Measurements from ENCODE around the gene EXOC4.
A peak's percentile ranks its signal among the peaks of the same experiment; 100 is the strongest.
"Not testable (repeated sequence)": the region's sequence is repeated elsewhere in the genome, so short reads cannot be mapped to it uniquely, and the experiment has no call there.

EXOC4 gene

GRCh38 chr7:133770863-133771492, 518.1 kb downstream of the EXOC4 start:
- no peak for DNase-seq

- DNase-seq, result peak; percentile 79
Observed at GRCh38 chr7:133771788-133772419, 519.0 kb downstream of the EXOC4 start.

- no peak for DNase-seq
Observed at GRCh38 chr7:133773601-133774000, 520.7 kb downstream of the EXOC4 start.

- no peak for DNase-seq
Observed at GRCh38 chr7:133775201-133775600, 522.3 kb downstream of the EXOC4 start.

- DNase-seq, result peak; percentile 39
Observed at GRCh38 chr7:133776266-133776665, 523.4 kb downstream of the EXOC4 start.

- no peak for DNase-seq
Observed at GRCh38 chr7:133777701-133778100, 524.8 kb downstream of the EXOC4 start.

GRCh38 chr7:133778472-133778871, 525.6 kb downstream of the EXOC4 start:
- DNase-seq, result no peak

- DNase-seq, result not testable (repeated sequence)
Observed at GRCh38 chr7:133779538-133779937, 526.7 kb downstream of the EXOC4 start.

GRCh38 chr7:133780912-133781311, 528.0 kb downstream of the EXOC4 start:
- no peak for DNase-seq

- DNase-seq, result no peak
Observed at GRCh38 chr7:133781486-133782090, 528.7 kb downstream of the EXOC4 start.

- DNase-seq, result no peak
Observed at GRCh38 chr7:133782470-133782869, 529.6 kb downstream of the EXOC4 start.

- no peak for DNase-seq
Observed at GRCh38 chr7:133783276-133783675, 530.4 kb downstream of the EXOC4 start.

- no peak for DNase-seq
Observed at GRCh38 chr7:133784486-133785001, 531.7 kb downstream of the EXOC4 start.

- no peak for DNase-seq
Observed at GRCh38 chr7:133786401-133786937, 533.6 kb downstream of the EXOC4 start.

- DNase-seq, result no peak
Observed at GRCh38 chr7:133789974-133790373, 537.1 kb downstream of the EXOC4 start.

- DNase-seq, result no peak
Observed at GRCh38 chr7:133790911-133791310, 538.0 kb downstream of the EXOC4 start.

- peak; percentile 39 for DNase-seq
Observed at GRCh38 chr7:133794479-133794878, 541.6 kb downstream of the EXOC4 start.

- no peak for DNase-seq
Observed at GRCh38 chr7:133795068-133795665, 542.3 kb downstream of the EXOC4 start.

- DNase-seq, result no peak
Observed at GRCh38 chr7:133796782-133797745, 544.2 kb downstream of the EXOC4 start.

- DNase-seq, result no peak
Observed at GRCh38 chr7:133797818-133798520, 545.1 kb downstream of the EXOC4 start.

- no peak for DNase-seq
Observed at GRCh38 chr7:133801341-133801740, 548.5 kb downstream of the EXOC4 start.

GRCh38 chr7:133804127-133804526, 551.2 kb downstream of the EXOC4 start:
- no peak for DNase-seq

Data from NCI-H1105 (cell line).